ENCODE measurements around the gene TRMT10A. TPM values are rescaled to one million over a fixed set of nuclear protein-coding genes. Genes with fewer than 3 reads are reported as not detected.

The TRMT10A gene
- total and polyA plus RNA-seq, 4 experiments from 2014 or later, result 3.7 to 5.7 (median 5.4) TPM

DNA sequence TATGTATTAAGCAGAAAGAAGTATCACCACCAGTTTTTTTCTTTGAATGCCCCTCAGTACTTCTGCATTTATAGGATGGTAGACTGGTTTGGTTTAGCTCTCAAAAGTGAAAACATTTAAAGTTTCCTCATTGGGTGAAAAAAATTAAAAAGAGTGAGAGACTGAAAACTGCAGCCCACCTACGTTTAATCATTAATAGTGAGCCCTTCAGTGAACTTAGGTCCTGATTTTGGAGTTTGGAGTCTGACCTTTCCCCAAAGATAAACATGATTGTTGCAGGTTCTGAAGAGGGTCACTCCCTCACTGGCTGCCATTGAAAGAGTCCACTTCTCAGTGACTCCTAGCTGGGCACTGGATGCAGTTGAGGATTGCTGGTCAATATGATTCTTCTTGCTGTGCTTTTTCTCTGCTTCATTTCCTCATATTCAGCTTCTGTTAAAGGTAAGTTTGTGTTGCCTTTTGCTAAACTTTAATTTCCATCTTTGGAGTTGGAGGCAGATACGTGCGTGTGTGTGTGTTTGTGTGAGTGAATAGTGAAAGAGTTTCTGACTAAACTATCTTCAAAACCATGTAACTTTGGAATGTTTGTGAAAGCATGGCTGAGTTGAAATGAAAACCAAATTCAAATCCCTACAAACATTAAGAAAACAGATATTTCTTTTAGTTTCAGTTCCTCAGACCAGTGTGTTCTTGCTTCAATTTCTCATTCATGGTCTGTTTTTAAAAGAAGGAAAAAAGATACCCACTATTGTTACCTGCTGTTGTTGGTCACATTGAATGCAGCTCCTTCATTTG, 10.9 kb upstream of the TRMT10A start, which contains the start of gene MTTP:
MTTP (plus strand) TSS at position 295 of the 795 bp plus-strand sequence; CDS start at position 381, 86 bp downstream.
- Mint-ChIP-seq H3K4me3 (no peak within 1 kb of the TSS), H3K4me1 (no peaks in the 10 kb centered on the region), H3K36me3 (no peaks in the 10 kb centered on the region), H3K27me3 (peaks cover 27 to 31% of the 10 kb centered on the region in 2 donors), H3K9me3 (peaks cover 0 to 1% (median 0%) of the 10 kb centered on the region in 8 donors), H3K27ac (no peak within 1 kb of the TSS)
- intact Hi-C loops (cut with micrococcal nuclease), result no loop called here
- H3K4me3 ChIP-seq (ENCODE audit: low read length in 2 of 2), result no peak within 1 kb of the TSS
- H3K9me3 ChIP-seq (ENCODE audit: control insufficient read depth in 1 of 2, low read length in 2 of 2), result no peaks in the 10 kb centered on the region
- no peaks in the 10 kb centered on the region for H3K27me3 ChIP-seq (ENCODE audit: insufficient read depth, low read length)
- ChIA-PET CTCF (ENCODE audit: partially characterized antibody) (no interaction called here), POLR2A (ENCODE audit: partially characterized antibody) (no interaction called here)
- no peak within 1 kb of the TSS for H3K27ac ChIP-seq (ENCODE audit: low read depth, low read length)
- no peaks in the 10 kb centered on the region for H3K4me1 ChIP-seq (ENCODE audit: insufficient read depth, low read length)
- DNase-seq, result no peak
- no peaks in the 10 kb centered on the region for H3K36me3 ChIP-seq (ENCODE audit: insufficient read depth, low read length)

DNA sequence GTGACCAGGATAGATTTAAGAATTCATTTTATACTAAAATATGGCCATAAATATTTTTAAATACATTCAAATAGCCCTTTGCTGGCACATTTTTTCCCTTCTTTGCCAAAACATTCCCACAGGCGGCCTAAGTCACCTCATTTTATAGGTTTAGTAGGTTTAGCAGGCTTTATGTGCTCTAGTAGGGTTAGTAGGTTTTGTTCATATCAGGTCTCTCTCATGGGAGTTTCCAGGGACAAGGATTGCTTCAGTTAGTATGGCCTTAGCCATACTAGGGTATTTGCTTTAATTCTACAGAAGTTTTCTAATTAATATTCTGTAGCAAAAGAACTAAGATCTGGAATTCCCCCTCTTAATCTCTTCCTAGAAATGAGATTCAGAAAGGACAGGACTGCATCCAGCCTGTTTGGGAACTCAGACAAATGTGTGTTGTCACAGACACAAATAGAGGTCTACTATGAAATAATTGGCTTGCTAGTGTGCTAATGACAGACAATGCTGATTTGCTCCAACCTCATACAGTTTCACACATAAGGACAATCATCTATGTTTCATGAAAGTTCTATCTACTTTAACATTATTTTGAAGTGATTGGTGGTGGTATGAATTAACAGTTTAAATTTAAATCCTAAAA, 10.0 kb upstream of the TRMT10A start:
- DNase-seq, result no peak
- ChIA-PET POLR2A (ENCODE audit: partially characterized antibody) (no interaction called here), CTCF (ENCODE audit: partially characterized antibody) (no interaction called here)
- H3K9me3 Mint-ChIP-seq, result peaks cover 0 to 1% (median 0%) of the 10 kb centered on the region in 8 donors
- Histone ChIP-seq H3K27ac (ENCODE audit: low read depth, low read length) (no peak overlapping the region), H3K4me3 (ENCODE audit: low read length in 2 of 2) (no peak overlapping the region), H3K4me1 (ENCODE audit: insufficient read depth, low read length) (no peaks in the 10 kb centered on the region), H3K36me3 (ENCODE audit: insufficient read depth, low read length) (no peaks in the 10 kb centered on the region), H3K9me3 (ENCODE audit: control insufficient read depth in 1 of 2, low read length in 2 of 2) (no peaks in the 10 kb centered on the region), H3K27me3 (ENCODE audit: insufficient read depth, low read length) (no peaks in the 10 kb centered on the region)
- peaks cover 22 to 27% of the 10 kb centered on the region in 2 donors for H3K27me3 Mint-ChIP-seq
- intact Hi-C loops (cut with micrococcal nuclease), result no loop called here
- H3K4me3 Mint-ChIP-seq, result no peak overlapping the region
- H3K4me1 Mint-ChIP-seq, result no peaks in the 10 kb centered on the region
- H3K27ac Mint-ChIP-seq, result no peak overlapping the region
- no peaks in the 10 kb centered on the region for H3K36me3 Mint-ChIP-seq

DNA sequence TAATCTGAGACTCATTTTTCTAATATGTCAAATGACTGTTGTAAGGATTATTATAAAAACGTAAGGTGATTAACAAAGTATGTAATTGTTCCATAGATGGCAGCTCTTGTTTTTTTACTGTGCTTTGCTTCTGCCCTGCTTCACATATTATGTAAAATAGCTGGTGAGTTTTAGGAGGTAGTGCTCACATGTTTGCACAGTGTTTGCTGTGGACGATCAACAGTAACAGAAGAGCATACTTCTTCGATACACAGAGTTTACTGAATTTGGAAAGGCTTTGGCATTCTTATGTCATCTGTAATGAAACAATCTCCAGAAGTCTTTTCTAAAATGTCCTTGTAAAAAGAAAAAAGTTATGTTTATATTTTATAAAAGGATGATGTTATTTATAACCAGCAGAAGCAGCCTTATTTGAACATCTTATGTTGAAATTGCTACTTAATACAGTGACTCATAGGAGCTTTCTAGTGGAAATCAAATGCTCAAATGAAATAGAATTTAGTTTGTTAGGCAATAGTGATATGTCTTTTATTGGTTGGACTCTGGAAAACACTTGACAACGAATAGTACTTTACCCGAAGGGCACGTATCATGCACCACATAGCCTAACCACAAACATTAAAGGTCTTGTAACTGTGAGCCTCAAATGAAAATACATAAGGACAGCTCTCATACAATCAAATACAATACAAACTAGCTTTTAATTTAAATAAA, 8.8 kb upstream of the TRMT10A start:
- H3K4me3 Mint-ChIP-seq, result no peak overlapping the region
- H3K27ac Mint-ChIP-seq, result no peak overlapping the region
- H3K27me3 ChIP-seq (ENCODE audit: insufficient read depth, low read length), result no peaks in the 10 kb centered on the region
- no peaks in the 10 kb centered on the region for H3K4me1 ChIP-seq (ENCODE audit: insufficient read depth, low read length)
- H3K27me3 Mint-ChIP-seq, result peaks cover 25 to 27% of the 10 kb centered on the region in 2 donors
- H3K27ac ChIP-seq (ENCODE audit: low read depth, low read length), result no peak overlapping the region
- H3K9me3 Mint-ChIP-seq, result peaks cover 0 to 1% (median 0%) of the 10 kb centered on the region in 8 donors
- ChIA-PET CTCF (ENCODE audit: partially characterized antibody) (no interaction called here), POLR2A (ENCODE audit: partially characterized antibody) (no interaction called here)
- no peaks in the 10 kb centered on the region for H3K36me3 Mint-ChIP-seq
- DNase-seq, result no peak
- H3K9me3 ChIP-seq (ENCODE audit: control insufficient read depth in 1 of 2, low read length in 2 of 2), result no peaks in the 10 kb centered on the region
- no peaks in the 10 kb centered on the region for H3K36me3 ChIP-seq (ENCODE audit: insufficient read depth, low read length)
- H3K4me1 Mint-ChIP-seq, result no peaks in the 10 kb centered on the region
- no peak overlapping the region for H3K4me3 ChIP-seq (ENCODE audit: low read length in 2 of 2)
- intact Hi-C loops (cut with micrococcal nuclease), result no loop called here

DNA sequence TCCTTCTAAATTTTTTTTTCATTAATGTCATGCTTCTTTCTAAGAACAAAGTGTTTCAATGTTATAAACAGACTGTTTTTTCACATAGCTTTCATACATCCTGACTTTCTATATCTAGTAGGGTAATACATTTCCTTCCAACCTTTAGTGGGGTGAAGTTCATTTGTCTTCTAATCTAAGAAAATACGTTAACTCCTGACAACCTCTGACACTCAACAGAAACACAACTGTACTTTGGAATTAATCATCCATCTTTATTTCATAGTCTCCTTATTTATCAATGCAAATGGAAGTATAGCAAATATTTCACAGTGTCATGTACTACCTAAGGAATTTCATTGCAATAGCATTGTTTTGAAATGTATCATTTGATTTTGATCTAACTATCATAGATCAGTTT, 8.0 kb upstream of the TRMT10A start:
- H3K27me3 ChIP-seq (ENCODE audit: insufficient read depth, low read length), result no peaks in the 10 kb centered on the region
- H3K27ac ChIP-seq (ENCODE audit: low read depth, low read length), result no peak overlapping the region
- peaks cover 25 to 29% of the 10 kb centered on the region in 2 donors for H3K27me3 Mint-ChIP-seq
- no peaks in the 10 kb centered on the region for H3K4me1 ChIP-seq (ENCODE audit: insufficient read depth, low read length)
- CTCF ChIA-PET (ENCODE audit: partially characterized antibody), result no interaction called here
- no peaks in the 10 kb centered on the region for H3K9me3 ChIP-seq (ENCODE audit: control insufficient read depth in 1 of 2, low read length in 2 of 2)
- H3K27ac Mint-ChIP-seq, result no peak overlapping the region
- DNase-seq, result no peak
- no peaks in the 10 kb centered on the region for H3K36me3 ChIP-seq (ENCODE audit: insufficient read depth, low read length)
- intact Hi-C loops (cut with micrococcal nuclease), result no loop called here
- no peaks in the 10 kb centered on the region for H3K36me3 Mint-ChIP-seq
- H3K9me3 Mint-ChIP-seq, result peaks cover 0 to 1% (median 0%) of the 10 kb centered on the region in 8 donors
- no peak overlapping the region for H3K4me3 ChIP-seq (ENCODE audit: low read length in 2 of 2)
- POLR2A ChIA-PET (ENCODE audit: partially characterized antibody), result no interaction called here
- H3K4me3 Mint-ChIP-seq, result no peak overlapping the region
- no peaks in the 10 kb centered on the region for H3K4me1 Mint-ChIP-seq

DNA sequence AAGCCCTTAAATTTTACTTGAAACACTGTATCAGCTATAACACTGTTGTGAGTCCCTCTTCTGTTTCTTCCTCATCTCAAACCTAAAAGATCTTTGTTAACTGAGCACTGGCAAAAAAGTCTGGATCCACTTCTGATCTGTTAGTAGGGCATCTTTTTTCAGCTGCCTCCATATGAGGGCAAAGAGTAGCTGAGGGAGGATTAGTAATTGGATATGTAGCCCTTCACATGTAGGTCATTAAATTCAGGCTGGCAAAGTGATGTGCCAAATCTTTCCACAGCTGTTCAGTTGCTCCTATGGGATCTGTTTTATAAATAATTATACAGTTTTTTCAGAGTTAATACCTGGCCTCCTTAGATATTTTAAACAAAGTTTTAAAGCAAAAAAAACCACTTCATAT, 1.1 kb upstream of the TRMT10A start:
- Mint-ChIP-seq H3K27ac (peak overlapping the region in 3 of 7 donors; percentile 18 to 100 (median 58)), H3K9me3 (peaks cover 0 to 3% (median 0%) of the 10 kb centered on the region in 8 donors)

DNA sequence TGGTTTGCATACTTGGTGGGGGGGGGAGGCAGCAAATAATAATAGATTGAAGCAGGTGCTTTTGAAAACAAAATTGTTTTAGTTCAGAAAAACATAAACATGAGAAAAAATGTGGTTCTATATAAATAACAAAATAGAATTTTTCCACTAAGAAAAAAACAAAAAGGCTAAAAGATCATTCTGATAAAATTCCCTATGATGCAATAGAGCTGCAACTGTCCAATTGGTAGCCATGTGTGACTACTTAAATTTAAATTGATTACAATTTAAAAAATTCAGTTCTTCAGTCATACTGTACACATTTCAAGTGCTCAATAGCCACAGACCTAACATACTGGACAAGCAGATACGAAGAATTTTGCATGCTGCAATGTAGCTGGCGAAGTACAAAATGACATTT, 11.0 kb downstream of the TRMT10A start:
- Mint-ChIP-seq H3K27me3 (no peaks in the 10 kb centered on the region), H3K9me3 (no peaks in the 10 kb centered on the region), H3K36me3 (peaks cover 12 to 13% of the 10 kb centered on the region in 2 donors), H3K4me3 (no peak overlapping the region), H3K4me1 (no peaks in the 10 kb centered on the region), H3K27ac (no peak overlapping the region)
- Histone ChIP-seq H3K4me3 (ENCODE audit: low read length in 2 of 2) (no peak overlapping the region), H3K9me3 (ENCODE audit: control insufficient read depth in 1 of 2, low read length in 2 of 2) (no peaks in the 10 kb centered on the region), H3K27ac (ENCODE audit: low read depth, low read length) (no peak overlapping the region), H3K4me1 (ENCODE audit: insufficient read depth, low read length) (no peaks in the 10 kb centered on the region), H3K36me3 (ENCODE audit: insufficient read depth, low read length) (no peaks in the 10 kb centered on the region), H3K27me3 (ENCODE audit: insufficient read depth, low read length) (no peaks in the 10 kb centered on the region)
- POLR2A ChIA-PET (ENCODE audit: partially characterized antibody), result interaction anchor here (1.0 kb wide), 1 partner anchor 10 kb away, joined by 3 read pairs; the partner anchor contains the start of gene TRMT10A
- intact Hi-C loops (cut with micrococcal nuclease), result no loop called here
- CTCF ChIA-PET (ENCODE audit: partially characterized antibody), result interaction anchor here (1.4 kb wide), 1 partner anchor 255 kb away, joined by 4 read pairs; no protein-coding TSS in a partner anchor
- no peak for DNase-seq

More for the DNA sequence above, 1.1 kb upstream of the TRMT10A start:
- Mint-ChIP-seq H3K4me3 (peak overlapping the region in 3 of 8 donors; percentile 19 to 22 (median 20)), H3K4me1 (peaks cover 13 to 24% (median 19%) of the 10 kb centered on the region in 4 donors), H3K36me3 (peaks cover 0 to 7% of the 10 kb centered on the region in 2 donors), H3K27me3 (peaks cover 7 to 19% of the 10 kb centered on the region in 2 donors)
- no peak for DNase-seq
- ChIA-PET POLR2A (ENCODE audit: partially characterized antibody) (interaction anchor here (2.1 to 2.7 kb wide), 3 partner anchors 57 to 381 kb away, joined by 12 to 33 read pairs (median 28); partner anchors contain the start of genes DNAJB14 and LAMTOR3), CTCF (ENCODE audit: partially characterized antibody) (interaction anchor here (1.0 to 4.1 kb wide), 4 partner anchors 244 to 382 kb away, joined by 3 to 37 read pairs (median 11); partner anchors contain the start of gene DNAJB14)
- H3K9me3 ChIP-seq (ENCODE audit: control insufficient read depth in 1 of 2, low read length in 2 of 2), result no peaks in the 10 kb centered on the region
- H3K4me3 ChIP-seq (ENCODE audit: low read length in 2 of 2), result no peak overlapping the region
- H3K36me3 ChIP-seq (ENCODE audit: insufficient read depth, low read length), result no peaks in the 10 kb centered on the region
- no peak overlapping the region for H3K27ac ChIP-seq (ENCODE audit: low read depth, low read length)
- intact Hi-C loops (cut with micrococcal nuclease), result loop anchor here (1.0 to 5.0 kb wide), 4 partner anchors 477 to 1303 kb away; partner anchors contain the start of genes ADH5, EIF4E and RAP1GDS1
- peaks cover 10% of the 10 kb centered on the region for H3K4me1 ChIP-seq (ENCODE audit: insufficient read depth, low read length)
- no peaks in the 10 kb centered on the region for H3K27me3 ChIP-seq (ENCODE audit: insufficient read depth, low read length)
